ENCODE results near the gene CYB5RL. TPM values are rescaled to one million over a fixed set of nuclear protein-coding genes. Genes with fewer than 3 reads are reported as not detected.
A peak's percentile ranks its signal among the peaks of the same experiment; 100 is the strongest.
"Not testable (repeated sequence)": the region's sequence is repeated elsewhere in the genome, so short reads cannot be mapped to it uniquely, and the experiment has no call there.

Gene CYB5RL
- total RNA-seq, 1 donor from 2014 or later = 4.3 TPM

- no peak for DNase-seq (ENCODE audit: low read depth, low spot score)
Observed at GRCh38 chr1:54188291-54188690, 11.5 kb downstream of the CYB5RL start.

- DNase-seq (ENCODE audit: low read depth, low spot score) = no peak
Observed at GRCh38 chr1:54186056-54186455, 13.8 kb downstream of the CYB5RL start.

- no peak for DNase-seq (ENCODE audit: low read depth, low spot score)
Observed at GRCh38 chr1:54180701-54181360, 19.0 kb downstream of the CYB5RL start.

GRCh38 chr1:54178296-54179070, 21.3 kb downstream of the CYB5RL start:
- DNase-seq (ENCODE audit: low read depth, low spot score) = no peak

- DNase-seq (ENCODE audit: low read depth, low spot score) = no peak
Observed at GRCh38 chr1:54177726-54178125, 22.1 kb downstream of the CYB5RL start.

- no peak for DNase-seq (ENCODE audit: low read depth, low spot score)
Observed at GRCh38 chr1:54176621-54177327, 23.1 kb downstream of the CYB5RL start.

GRCh38 chr1:54174106-54174505, 25.7 kb downstream of the CYB5RL start:
- no peak for DNase-seq (ENCODE audit: low read depth, low spot score)

- no peak for DNase-seq (ENCODE audit: low read depth, low spot score)
Observed at GRCh38 chr1:54173681-54174080, 26.1 kb downstream of the CYB5RL start.

- DNase-seq (ENCODE audit: low read depth, low spot score) = peak; percentile 4
Observed at GRCh38 chr1:54172614-54173599, 26.9 kb downstream of the CYB5RL start.

- no peak for DNase-seq (ENCODE audit: low read depth, low spot score)
Observed at GRCh38 chr1:54171606-54172005, 28.2 kb downstream of the CYB5RL start.

GRCh38 chr1:54171016-54171415, 28.8 kb downstream of the CYB5RL start:
- DNase-seq (ENCODE audit: low read depth, low spot score) = no peak

GRCh38 chr1:54169068-54169467, 30.8 kb downstream of the CYB5RL start:
- DNase-seq (ENCODE audit: low read depth, low spot score) = no peak

- no peak for DNase-seq (ENCODE audit: low read depth, low spot score)
Observed at GRCh38 chr1:54168206-54168965, 31.4 kb downstream of the CYB5RL start.

- DNase-seq (ENCODE audit: low read depth, low spot score) = no peak
Observed at GRCh38 chr1:54167422-54168139, 32.2 kb downstream of the CYB5RL start.

GRCh38 chr1:54166357-54166756, 33.5 kb downstream of the CYB5RL start:
- DNase-seq (ENCODE audit: low read depth, low spot score) = not testable (repeated sequence)

- DNase-seq (ENCODE audit: low read depth, low spot score) = no peak
Observed at GRCh38 chr1:54165146-54165545, 34.7 kb downstream of the CYB5RL start.

GRCh38 chr1:54163573-54163972, 36.3 kb downstream of the CYB5RL start:
- DNase-seq (ENCODE audit: low read depth, low spot score) = no peak

GRCh38 chr1:54163051-54163450, 36.8 kb downstream of the CYB5RL start:
- DNase-seq (ENCODE audit: low read depth, low spot score) = no peak

- DNase-seq (ENCODE audit: low read depth, low spot score) = no peak
Observed at GRCh38 chr1:54161495-54162168, 38.2 kb downstream of the CYB5RL start.
